KMS-11 (cell line): ENCODE data around the gene DISP3.

Experiments
- H2AFZ ChIP-seq: fragments of 200-600 bp; sonication (generic); 2 replicates; pipeline ENCODE4 v1.6.1; 2016; ENCODE audit warnings: antibody characterized with exemption, mixed run types, low read depth
- H3K27ac ChIP-seq: fragments of 200-600 bp; sonication (generic); 2 replicates; pipeline ENCODE4 v1.6.1; 2016; ENCODE audit warnings: mild to moderate bottlenecking, mixed run types
- H3K27me3 ChIP-seq: fragments of 200-600 bp; sonication (generic); 2 replicates; pipeline ENCODE4 v1.6.1; 2017; ENCODE audit warnings: mild to moderate bottlenecking, low read depth, mixed run types, moderate library complexity; ENCODE audit not compliant: insufficient read depth
- H3K36me3 ChIP-seq: fragments of 200-600 bp; sonication (generic); 2 replicates; pipeline ENCODE4 v1.6.1; 2017; ENCODE audit warnings: mild to moderate bottlenecking, mixed run types; ENCODE audit not compliant: insufficient read depth
- H3K4me1 ChIP-seq: fragments of 200-600 bp; sonication (generic); 2 replicates; pipeline ENCODE4 v1.6.1; 2016; ENCODE audit warnings: mild to moderate bottlenecking, low read depth, mixed run types; ENCODE audit not compliant: poor library complexity, severe bottlenecking
- H3K4me2 ChIP-seq: fragments of 200-600 bp; sonication (generic); 2 replicates; pipeline ENCODE4 v1.7.0; 2016; ENCODE audit warnings: mild to moderate bottlenecking, mixed run types
- H3K4me3 ChIP-seq: fragments of 200-600 bp; sonication (generic); IDR thresholded peaks from 2 replicates; pipeline ENCODE4 v1.6.1; 2017; ENCODE audit warnings: low read depth, low read length, mixed read lengths; ENCODE audit not compliant: insufficient read depth
- H3K79me2 ChIP-seq: fragments of 200-600 bp; sonication (generic); 2 replicates; pipeline ENCODE4 v1.6.1; 2016; ENCODE audit warnings: low read depth, mixed run types; ENCODE audit not compliant: insufficient read depth
- H3K9ac ChIP-seq: fragments of 200-600 bp; sonication (generic); 2 replicates; pipeline ENCODE4 v1.6.1; 2016; ENCODE audit warnings: mild to moderate bottlenecking, mixed run types
- H4K20me1 ChIP-seq: fragments of 200-600 bp; sonication (generic); 2 replicates; pipeline ENCODE4 v1.6.1; 2016; ENCODE audit warnings: mild to moderate bottlenecking, mixed run types; ENCODE audit not compliant: insufficient read depth
- CTCF ChIP-seq: fragments of 200-600 bp; sonication (generic); conservative IDR thresholded peaks from 2 replicates; pipeline ENCODE4 v1.6.1; 2017; ENCODE audit warnings: low read depth, mild to moderate bottlenecking, antibody characterized with exemption, low read length, moderate library complexity, mixed read lengths

The DISP3 gene

DNA sequence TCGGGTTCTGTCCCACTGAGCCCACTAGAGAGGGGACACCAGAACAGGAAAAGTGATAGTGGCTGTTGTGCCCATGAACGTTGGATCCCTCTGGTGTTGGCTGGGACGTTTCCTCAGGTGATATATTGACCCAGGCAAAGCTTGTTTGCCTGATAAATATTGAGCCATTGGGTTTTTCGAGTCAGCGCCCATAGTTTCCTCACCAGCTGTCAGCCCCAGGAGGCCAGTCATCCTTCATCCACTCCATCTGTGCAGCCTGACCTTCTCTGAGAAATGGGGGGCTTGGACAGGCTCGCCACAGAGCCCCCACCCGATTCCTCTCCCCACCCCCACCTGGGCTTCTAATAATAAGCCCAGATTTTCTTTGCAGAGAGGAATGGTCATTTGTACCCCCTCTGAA lies 13.3 kb downstream of the DISP3 start:
- H3K27ac ChIP-seq: no peak overlapping the region
- H4K20me1 ChIP-seq: no peaks in the 10 kb centered on the region
- H3K4me3 ChIP-seq: no peak overlapping the region
- no peaks in the 10 kb centered on the region for H3K27me3 ChIP-seq
- H3K79me2 ChIP-seq: no peaks in the 10 kb centered on the region
- no peak overlapping the region for H2AFZ ChIP-seq
- TF ChIP-seq CTCF: no peak
- H3K4me1 ChIP-seq: no peaks in the 10 kb centered on the region
- H3K4me2 ChIP-seq: no peak overlapping the region
- no peaks in the 10 kb centered on the region for H3K36me3 ChIP-seq
- no peak overlapping the region for H3K9ac ChIP-seq

GRCh38 chr1:11493972-11494655 lies 15.2 kb downstream of the DISP3 start:
- H4K20me1 ChIP-seq: no peaks in the 10 kb centered on the region
- TF ChIP-seq CTCF: no peak
- no peak overlapping the region for H3K4me3 ChIP-seq
- no peak overlapping the region for H3K9ac ChIP-seq
- H3K36me3 ChIP-seq: no peaks in the 10 kb centered on the region
- no peak overlapping the region for H2AFZ ChIP-seq
- H3K4me1 ChIP-seq: no peaks in the 10 kb centered on the region
- H3K4me2 ChIP-seq: no peak overlapping the region
- no peaks in the 10 kb centered on the region for H3K27me3 ChIP-seq
- no peak overlapping the region for H3K27ac ChIP-seq
- H3K79me2 ChIP-seq: no peaks in the 10 kb centered on the region

GRCh38 chr1:11494771-11495170 lies 15.8 kb downstream of the DISP3 start:
- no peak overlapping the region for H3K4me2 ChIP-seq
- H3K4me1 ChIP-seq: no peaks in the 10 kb centered on the region
- no peaks in the 10 kb centered on the region for H3K27me3 ChIP-seq
- H3K36me3 ChIP-seq: no peaks in the 10 kb centered on the region
- no peak for TF ChIP-seq CTCF
- H3K27ac ChIP-seq: no peak overlapping the region
- H4K20me1 ChIP-seq: no peaks in the 10 kb centered on the region
- H3K9ac ChIP-seq: no peak overlapping the region
- no peak overlapping the region for H2AFZ ChIP-seq
- no peaks in the 10 kb centered on the region for H3K79me2 ChIP-seq
- H3K4me3 ChIP-seq: no peak overlapping the region

GRCh38 chr1:11495579-11495978 lies 16.6 kb downstream of the DISP3 start:
- Histone ChIP-seq H3K79me2 (no peaks in the 10 kb centered on the region), H2AFZ (no peak overlapping the region), H3K27me3 (no peaks in the 10 kb centered on the region), H3K4me2 (no peak overlapping the region), H3K4me3 (no peak overlapping the region), H3K27ac (no peak overlapping the region), H3K9ac (no peak overlapping the region), H3K4me1 (no peaks in the 10 kb centered on the region), H3K36me3 (no peaks in the 10 kb centered on the region), H4K20me1 (no peaks in the 10 kb centered on the region)
- no peak for TF ChIP-seq CTCF
